Measurements from ENCODE around the gene PTPRS.
A peak's percentile ranks its signal among the peaks of the same experiment; 100 is the strongest.

The PTPRS gene

GRCh38 chr19:5355076-5355475 is 14.5 kb upstream of the PTPRS start:
- no peak for DNase-seq (ENCODE audit: low read depth)

GRCh38 chr19:5354403-5354802 is 13.8 kb upstream of the PTPRS start:
- no peak for DNase-seq (ENCODE audit: low read depth)

GRCh38 chr19:5352229-5352763 is 11.7 kb upstream of the PTPRS start:
- DNase-seq (ENCODE audit: low read depth), result no peak

- DNase-seq (ENCODE audit: low read depth), result no peak
These were observed 11.2 kb upstream of the PTPRS start for GRCh38 chr19:5351731-5352228.

- DNase-seq (ENCODE audit: low read depth), result no peak
These were observed 8.4 kb upstream of the PTPRS start for GRCh38 chr19:5349041-5349440.

GRCh38 chr19:5345895-5346386 is 5.3 kb upstream of the PTPRS start:
- peak; percentile 59 for DNase-seq (ENCODE audit: low read depth)

GRCh38 chr19:5343848-5344247 is 3.2 kb upstream of the PTPRS start:
- no peak for DNase-seq (ENCODE audit: low read depth)

GRCh38 chr19:5342573-5343201 is 2.1 kb upstream of the PTPRS start:
- no peak for DNase-seq (ENCODE audit: low read depth)

GRCh38 chr19:5341981-5342380 is 1.4 kb upstream of the PTPRS start:
- DNase-seq (ENCODE audit: low read depth), result no peak

GRCh38 chr19:5341448-5341820 is 822 bp upstream of the PTPRS start:
- no peak for DNase-seq (ENCODE audit: low read depth)

- no peak for DNase-seq (ENCODE audit: low read depth)
These were observed 519 bp downstream of the PTPRS start for GRCh38 chr19:5339950-5340636.

- no peak for DNase-seq (ENCODE audit: low read depth)
These were observed 1.2 kb downstream of the PTPRS start for GRCh38 chr19:5339198-5339949.

- DNase-seq (ENCODE audit: low read depth), result no peak
These were observed 1.9 kb downstream of the PTPRS start for GRCh38 chr19:5338656-5339197.

- DNase-seq (ENCODE audit: low read depth), result no peak
These were observed 2.6 kb downstream of the PTPRS start for GRCh38 chr19:5337708-5338655.

GRCh38 chr19:5337126-5337525 is 3.5 kb downstream of the PTPRS start:
- DNase-seq (ENCODE audit: low read depth), result no peak

- no peak for DNase-seq (ENCODE audit: low read depth)
These were observed 4.2 kb downstream of the PTPRS start for GRCh38 chr19:5336195-5336965.

GRCh38 chr19:5335593-5335992 is 5.0 kb downstream of the PTPRS start:
- no peak for DNase-seq (ENCODE audit: low read depth)

- DNase-seq (ENCODE audit: low read depth), result no peak
These were observed 5.7 kb downstream of the PTPRS start for GRCh38 chr19:5334824-5335500.

- no peak for DNase-seq (ENCODE audit: low read depth)
These were observed 6.3 kb downstream of the PTPRS start for GRCh38 chr19:5334366-5334739.

All from non-pigmented ciliary epithelial cell (primary cell).